ENCODE results near the gene PTK6. TPM values are rescaled to one million over a fixed set of nuclear protein-coding genes. Genes with fewer than 3 reads are reported as not detected.

PTK6 gene
- 0.76 TPM for total RNA-seq

GRCh38 chr20:63536997-63537524 is at the start of gene PTK6:
TSS of gene PTK6 (minus strand) at chr20:63537376. CDS start at chr20:63537314, 62 bp downstream.

GRCh38 chr20:63574156-63574828 is 37.1 kb upstream of the PTK6 start, which contains the start of gene HELZ2:
TSS of gene HELZ2 (minus strand) at chr20:63574239. CDS start at chr20:63572385, 1,854 bp downstream.

DNA sequence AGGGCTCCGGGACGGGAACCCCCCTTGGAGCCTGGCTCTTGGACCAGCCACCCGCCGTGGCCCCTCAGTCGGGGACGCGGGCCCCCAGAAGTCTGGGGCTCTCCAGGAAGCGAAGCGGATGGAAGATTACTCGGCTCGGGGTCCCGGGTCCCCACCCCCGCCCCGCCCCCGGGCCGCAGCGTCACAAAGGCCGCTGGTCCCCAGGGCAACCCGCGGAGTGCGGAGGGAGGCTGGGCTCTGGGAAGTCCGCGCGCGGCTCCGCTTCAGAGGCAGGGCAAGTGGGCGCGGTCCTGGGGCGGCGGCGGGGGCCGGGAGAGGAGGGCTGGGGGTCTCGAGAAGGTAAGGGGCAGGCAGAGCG is 16.7 kb upstream of the PTK6 start, which contains the start of gene FNDC11:
Gene FNDC11 (plus strand): TSS at position 227 of the 358 bp plus-strand sequence. CDS start 1,505 bp downstream, outside the sequence.

DNA sequence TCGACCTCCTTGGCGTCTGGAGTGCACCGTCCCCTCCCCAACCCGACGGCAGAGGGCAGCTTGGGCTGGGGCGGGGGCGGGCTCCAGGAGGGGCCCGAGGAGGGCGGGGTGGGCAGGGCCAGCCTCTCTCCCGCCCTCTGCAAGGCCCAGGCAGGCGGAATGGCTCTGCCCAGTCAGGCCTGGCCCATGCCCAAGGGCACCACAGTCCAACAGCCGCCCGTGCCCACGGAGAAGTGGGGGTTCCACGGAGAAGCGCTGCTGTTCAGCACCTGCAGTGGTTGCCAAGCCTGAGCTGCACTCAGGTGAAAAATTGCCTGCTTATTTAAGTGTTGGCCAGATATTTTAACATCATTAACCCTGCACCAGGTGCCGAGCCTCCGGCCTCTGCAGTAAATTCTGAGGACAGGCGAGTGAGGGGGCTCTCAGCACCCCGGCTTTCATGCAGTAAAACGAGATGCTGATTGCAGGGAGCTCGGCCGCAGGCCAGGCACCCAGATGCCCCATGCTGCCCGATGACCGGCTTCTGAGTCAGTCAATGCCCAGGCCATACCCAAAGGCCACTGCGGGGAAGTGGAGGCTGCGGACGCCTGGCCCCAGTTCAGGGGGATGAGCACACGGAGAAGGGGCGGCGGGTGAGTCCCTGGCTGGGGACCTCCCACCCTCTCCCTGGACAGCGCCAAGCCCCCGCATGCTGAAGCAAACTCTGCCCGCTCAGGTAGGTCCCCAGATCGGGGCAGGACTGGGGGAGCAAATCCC is 10.7 kb upstream of the PTK6 start, which contains the start of gene SRMS:
Gene SRMS (minus strand): TSS at position 25 of the 756 bp plus-strand sequence. CDS start 286 bp downstream, outside the sequence.

GRCh38 chr20:63520504-63520933 is 16.7 kb downstream of the PTK6 start, which contains the start of gene PPDPF:
TSS of gene PPDPF (plus strand) at chr20:63520765. CDS start at chr20:63521309, 544 bp downstream.

GRCh38 chr20:63498960-63499337 is 38.2 kb downstream of the PTK6 start, which contains the start of gene EEF1A2:
TSS of gene EEF1A2 (minus strand) at chr20:63499083. CDS start at chr20:63497763, 1,320 bp downstream.

Other genes with a start within 250 kb of the PTK6 start
- gene COL20A1, start 244.2 kb downstream of the PTK6 start, total RNA-seq: 0.70 TPM
- gene CHRNA4, start 176.0 kb downstream of the PTK6 start, total RNA-seq: 13.1 TPM
- gene KCNQ2, start 64.7 kb downstream of the PTK6 start, total RNA-seq: 5.2 TPM
- 139 TPM for gene EEF1A2, start 38.3 kb downstream of the PTK6 start, total RNA-seq
- 200 TPM for gene PPDPF, start 16.6 kb downstream of the PTK6 start, total RNA-seq
- gene SRMS, start 10.4 kb upstream of the PTK6 start, total RNA-seq: 0.12 TPM
- 1.6 TPM for gene FNDC11, start 16.8 kb upstream of the PTK6 start, total RNA-seq
- 29.0 TPM for gene HELZ2, start 36.9 kb upstream of the PTK6 start, total RNA-seq
- 14.0 TPM for gene GMEB2, start 89.7 kb upstream of the PTK6 start, total RNA-seq
- gene STMN3, start 116.0 kb upstream of the PTK6 start, total RNA-seq: 20.6 TPM
- 30.5 TPM for gene RTEL1, start 120.9 kb upstream of the PTK6 start, total RNA-seq
- 4.3 TPM for gene TNFRSF6B, start 159.3 kb upstream of the PTK6 start, total RNA-seq
- 36.9 TPM for gene ARFRP1, start 170.6 kb upstream of the PTK6 start, total RNA-seq
- gene ZGPAT, start 170.7 kb upstream of the PTK6 start, total RNA-seq: 16.8 TPM
- 7.5 TPM for gene LIME1, start 199.3 kb upstream of the PTK6 start, total RNA-seq
- 50.4 TPM for gene SLC2A4RG, start 202.4 kb upstream of the PTK6 start, total RNA-seq